ENCODE data around the gene TTC7B. TPM values are rescaled to one million over a fixed set of nuclear protein-coding genes. Genes with fewer than 3 reads are reported as not detected.

The TTC7B gene
- total RNA-seq, 1 experiment from 2014 or later: 70.6 TPM

GRCh38 chr14:90805084-90805391 lies 11.2 kb downstream of the TTC7B start:
- DNase-seq (ENCODE audit: low read depth, low spot score) (no peak), ATAC-seq (no peak)
- no peaks in the 10 kb centered on the region for H3K27me3 ChIP-seq (ENCODE audit: insufficient read depth, low read length)
- H3K9ac ChIP-seq (ENCODE audit: low read length): no peak overlapping the region
- H3K4me1 ChIP-seq (ENCODE audit: control insufficient read depth in 1 of 2, insufficient read depth in 2 of 2, low read length in 2 of 2): peaks cover 3 to 16% of the 10 kb centered on the region in 2 experiments; a peak in 2 of 4 replicates
- RAD21 ChIA-PET (ENCODE audit: low non-redundant PET in 1 of 2, low total read pairs in 2 of 2, uncharacterized antibody in 2 of 2, unreplicated experiment in 2 of 2): no interaction called here
- no peak overlapping the region for H3K4me2 ChIP-seq (ENCODE audit: low read length)
- POLR2A ChIA-PET: no interaction called here
- no peak overlapping the region for H3K27ac ChIP-seq (ENCODE audit: low read depth, low read length)
- intact Hi-C loops (cut with micrococcal nuclease): no loop called here
- H3K9me2 ChIP-seq (ENCODE audit: insufficient read depth): no peaks in the 10 kb centered on the region
- no peaks in the 10 kb centered on the region for H4K20me1 ChIP-seq (ENCODE audit: insufficient read depth)
- H2AFZ ChIP-seq (ENCODE audit: low read depth, low read length, poor library complexity, severe bottlenecking): no peak overlapping the region
- CTCF ChIA-PET: no interaction called here
- H3K4me3 ChIP-seq (replicated peaks in 1 of 2; ENCODE audit: low read depth in 1 of 2, low read length in 2 of 2): no peak overlapping the region
- TF ChIP-seq ZNF274 (IDR thresholded peaks at IDR 0.05; ENCODE audit: low read depth, low read length): no peak
- no peak for TF ChIP-seq SIN3A (IDR thresholded peaks at IDR 0.05; ENCODE audit: low read depth)
- TF ChIP-seq YY1 (IDR thresholded peaks at IDR 0.05; ENCODE audit: extremely low read depth, insufficient replicate concordance, low read depth, low read length): no peak
- TF ChIP-seq SP1 (IDR thresholded peaks at IDR 0.05; ENCODE audit: low read depth): no peak
- no peak for TF ChIP-seq TCF7L2 (IDR thresholded peaks at IDR 0.05; ENCODE audit: borderline replicate concordance, extremely low read depth, insufficient read depth, insufficient read length)
- TF ChIP-seq EGR1 (IDR thresholded peaks at IDR 0.05; ENCODE audit: low read depth): no peak
- H3K9me3 ChIP-seq (ENCODE audit: control insufficient read depth in 1 of 2, insufficient read depth in 1 of 2, low read depth in 1 of 2, low read length in 2 of 2): no peaks in the 10 kb centered on the region
- no peaks in the 10 kb centered on the region for H3K36me3 ChIP-seq (ENCODE audit: control insufficient read depth in 1 of 2, insufficient read depth in 2 of 2, low read length in 2 of 2)
- peaks cover 11% of the 10 kb centered on the region; the same call in 1 of the 2 replicates for H3K79me2 ChIP-seq (ENCODE audit: insufficient read depth, low read length)
- BruUV-seq (replicated peaks): no TSS peak

GRCh38 chr14:90804292-90805083 lies 11.7 kb downstream of the TTC7B start:
- no peaks in the 10 kb centered on the region for H3K36me3 ChIP-seq (ENCODE audit: control insufficient read depth in 1 of 2, insufficient read depth in 2 of 2, low read length in 2 of 2)
- intact Hi-C loops (cut with micrococcal nuclease): no loop called here
- ChIA-PET CTCF (no interaction called here), POLR2A (no interaction called here), RAD21 (ENCODE audit: low non-redundant PET in 1 of 2, low total read pairs in 2 of 2, uncharacterized antibody in 2 of 2, unreplicated experiment in 2 of 2) (no interaction called here)
- no peak overlapping the region for H3K9ac ChIP-seq (ENCODE audit: low read length)
- peaks cover 3 to 16% of the 10 kb centered on the region in 2 experiments; a peak in 2 of 4 replicates for H3K4me1 ChIP-seq (ENCODE audit: control insufficient read depth in 1 of 2, insufficient read depth in 2 of 2, low read length in 2 of 2)
- no peaks in the 10 kb centered on the region for H3K27me3 ChIP-seq (ENCODE audit: insufficient read depth, low read length)
- no peak overlapping the region for H2AFZ ChIP-seq (ENCODE audit: low read depth, low read length, poor library complexity, severe bottlenecking)
- peaks cover 5% of the 10 kb centered on the region; the same call in 1 of the 2 replicates for H3K79me2 ChIP-seq (ENCODE audit: insufficient read depth, low read length)
- no peak for TF ChIP-seq EGR1 (IDR thresholded peaks at IDR 0.05; ENCODE audit: low read depth)
- TF ChIP-seq SIN3A (IDR thresholded peaks at IDR 0.05; ENCODE audit: low read depth): no peak
- TF ChIP-seq FOSL1 (IDR thresholded peaks at IDR 0.05; ENCODE audit: low read depth): no peak
- TF ChIP-seq POLR2AphosphoS5 (IDR thresholded peaks at IDR 0.05; ENCODE audit: low read depth, low read length): no peak
- H3K27ac ChIP-seq (ENCODE audit: low read depth, low read length): no peak overlapping the region
- H3K4me3 ChIP-seq (replicated peaks in 1 of 2; ENCODE audit: low read depth in 1 of 2, low read length in 2 of 2): no peak overlapping the region
- ATAC-seq (no peak), DNase-seq (ENCODE audit: low read depth, low spot score) (no peak)
- H3K9me3 ChIP-seq (ENCODE audit: control insufficient read depth in 1 of 2, insufficient read depth in 1 of 2, low read depth in 1 of 2, low read length in 2 of 2): no peaks in the 10 kb centered on the region
- no peaks in the 10 kb centered on the region for H4K20me1 ChIP-seq (ENCODE audit: insufficient read depth)
- H3K9me2 ChIP-seq (ENCODE audit: insufficient read depth): no peaks in the 10 kb centered on the region
- H3K4me2 ChIP-seq (ENCODE audit: low read length): no peak overlapping the region
- BruUV-seq (replicated peaks): no TSS peak
